UCSD-AML1 (cell line): ENCODE measurements around the gene FHIT.
"Not testable (repeated sequence)": the region's sequence is repeated elsewhere in the genome, so short reads cannot be mapped to it uniquely, and the experiment has no call there.

Experiments
- DNase-seq: peaks from one replicate; lab custom pipeline; 2025; ENCODE audit not compliant: unreplicated experiment; lab: John Stamatoyannopoulos, UW

Gene FHIT

DNA sequence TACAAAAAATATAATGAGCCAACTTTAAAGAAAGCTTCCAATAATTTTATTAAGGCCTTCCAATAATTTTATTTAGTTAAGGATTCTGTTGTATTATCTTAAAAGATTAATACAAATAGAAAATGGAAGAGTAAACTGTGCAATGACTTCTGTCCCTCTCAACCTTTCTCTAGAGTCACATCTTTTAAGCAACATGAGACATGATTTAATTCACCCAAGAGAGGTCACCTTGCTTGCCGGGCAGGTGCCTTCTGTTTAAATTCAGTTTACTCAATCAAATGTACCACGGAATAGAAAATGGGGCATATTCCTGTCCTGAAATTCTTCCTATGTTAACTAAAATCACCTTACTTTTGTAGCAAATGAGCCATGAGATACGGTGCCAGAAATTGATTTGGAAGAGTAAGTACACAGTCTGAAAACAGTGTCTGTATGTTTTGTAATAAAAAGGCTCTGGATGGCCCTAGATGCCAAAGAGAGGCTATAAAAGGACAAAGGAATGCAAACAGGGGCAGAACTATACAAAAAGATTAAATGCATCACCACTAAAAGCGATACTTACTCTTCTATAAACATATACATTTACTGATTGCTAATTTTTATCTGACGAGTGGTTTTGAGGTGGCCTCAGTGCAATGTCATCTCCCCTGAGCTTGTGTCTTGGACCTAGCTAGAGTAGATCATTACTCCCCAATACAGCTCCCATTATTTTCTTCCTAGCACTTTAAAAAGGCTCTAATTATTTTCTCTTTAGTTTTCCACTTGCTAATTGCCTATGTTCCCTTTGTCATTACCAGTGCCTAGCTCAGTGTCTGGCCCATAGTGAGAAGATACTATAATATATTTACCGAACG, 134.0 kb downstream of the FHIT start:
- no peak for DNase-seq

DNA sequence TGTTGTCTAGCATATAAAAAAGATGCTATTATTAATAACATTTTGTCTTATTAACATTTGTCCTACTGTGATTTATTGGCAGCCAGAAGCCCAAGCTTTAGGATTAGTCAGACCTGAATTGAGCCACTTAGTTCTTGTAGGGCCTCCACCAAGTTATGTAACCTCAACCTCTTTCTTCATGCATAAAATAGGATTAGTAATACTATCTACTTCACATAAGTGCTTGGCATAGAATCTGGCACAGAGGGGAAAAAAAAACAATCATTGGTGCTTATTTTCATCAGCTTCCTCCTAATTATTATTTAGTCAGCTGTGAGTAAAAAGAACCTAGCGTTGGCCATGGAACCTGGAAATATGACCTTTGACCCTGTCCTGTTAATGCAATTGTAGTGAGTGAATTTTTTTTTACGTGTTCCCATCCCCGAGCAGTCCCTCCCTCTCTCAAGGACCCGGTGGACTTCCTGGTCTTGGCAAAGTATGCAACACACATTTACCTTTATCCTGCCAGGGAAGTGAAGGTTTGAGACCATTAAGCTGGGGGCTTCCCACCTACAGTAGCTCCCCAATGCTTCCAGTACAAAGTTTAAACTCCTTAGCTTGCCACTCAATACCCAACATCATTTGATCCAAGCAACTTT, 136.8 kb downstream of the FHIT start:
- no peak for DNase-seq

DNA sequence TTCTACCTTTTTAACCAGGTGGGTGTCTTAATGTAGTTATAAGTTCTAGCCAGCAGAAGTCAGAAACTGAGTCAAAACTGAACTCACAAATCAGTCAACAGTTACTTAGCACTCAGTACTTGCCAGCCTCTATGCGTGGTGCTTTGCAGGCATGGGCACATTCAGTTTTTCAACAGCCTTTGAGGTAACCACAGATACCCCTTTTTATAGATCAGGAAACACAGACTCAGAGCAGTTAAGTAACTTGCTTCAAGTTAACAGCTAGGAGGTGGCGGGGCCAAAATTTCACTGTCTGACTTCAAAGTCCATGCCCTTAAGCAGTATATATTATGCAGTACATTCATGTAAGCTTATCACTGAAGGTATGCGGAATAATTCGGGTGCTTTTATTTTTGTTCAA, 139.4 kb downstream of the FHIT start:
- DNase-seq: no peak

DNA sequence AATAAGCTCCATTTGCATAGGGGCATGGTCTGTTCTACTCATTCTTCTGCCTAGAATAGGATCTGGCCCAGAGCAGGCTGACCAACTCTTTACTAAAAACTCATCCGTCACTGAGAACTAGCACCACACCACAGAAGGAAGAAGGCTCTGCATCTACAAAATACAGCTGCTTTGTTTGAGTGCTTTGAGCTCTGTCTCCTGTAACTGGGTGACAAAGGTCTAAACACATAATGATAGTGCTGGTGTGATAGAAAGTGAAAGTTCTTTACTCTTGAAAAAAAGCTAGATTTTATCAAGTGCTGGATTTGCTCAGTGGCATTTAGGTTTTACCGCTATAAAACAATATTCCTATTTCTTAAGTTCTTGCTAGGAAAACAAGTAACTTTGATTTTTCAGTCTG, 140.7 kb downstream of the FHIT start:
- DNase-seq: no peak

DNA sequence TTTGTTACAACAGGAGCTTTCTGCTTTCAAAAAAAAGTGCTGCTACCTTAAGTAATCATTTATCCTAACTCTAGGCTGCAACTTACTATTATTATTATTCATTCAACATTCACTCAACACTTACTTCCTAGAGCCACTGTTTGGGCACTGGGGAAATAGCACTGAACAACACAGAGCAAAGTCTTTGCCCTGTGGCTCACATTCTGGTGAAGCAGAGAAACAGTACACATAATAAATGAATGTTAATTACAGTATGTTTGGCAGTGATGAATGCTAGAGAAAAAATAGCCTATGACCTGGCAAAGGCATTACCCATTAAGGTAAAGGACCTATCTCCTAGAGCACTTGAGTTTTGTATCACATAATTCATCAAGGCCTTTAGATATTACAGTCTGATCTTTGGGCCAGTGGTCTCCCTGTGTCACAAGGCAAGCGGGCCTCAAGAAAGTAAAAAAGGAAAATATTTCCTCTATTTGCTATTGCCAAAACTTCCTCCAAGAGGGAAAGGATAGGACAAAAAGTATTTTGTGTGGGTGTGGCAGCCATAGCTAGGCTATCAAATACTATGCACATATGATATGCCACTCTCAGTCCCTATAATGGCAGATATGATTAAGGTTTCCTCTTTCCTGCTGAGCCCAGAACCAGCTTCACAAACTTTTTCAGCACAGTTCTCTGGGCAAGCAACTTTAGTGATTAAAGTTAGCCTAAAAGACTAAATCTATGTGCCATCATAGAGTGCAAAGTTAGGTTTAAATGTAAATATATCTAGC, 142.8 kb downstream of the FHIT start:
- no peak for DNase-seq

DNA sequence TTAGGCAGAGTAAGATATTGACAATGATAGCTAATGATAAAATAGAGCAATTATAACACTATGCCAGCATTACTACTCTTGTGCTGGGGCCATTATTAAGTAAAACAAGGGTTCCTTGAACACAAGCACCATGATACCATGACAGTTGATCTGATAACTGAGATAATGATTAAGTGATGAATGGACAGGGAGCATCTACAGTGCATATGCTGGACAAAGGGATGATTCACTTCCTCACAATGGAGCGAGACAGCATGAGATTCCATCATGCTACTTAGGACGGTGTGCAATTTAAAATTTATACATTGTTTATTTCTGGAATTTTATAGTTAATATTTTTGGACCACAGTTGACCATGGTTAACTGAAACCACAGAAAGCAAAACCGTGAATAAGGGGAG, 156.6 kb downstream of the FHIT start:
- DNase-seq: no peak

DNA sequence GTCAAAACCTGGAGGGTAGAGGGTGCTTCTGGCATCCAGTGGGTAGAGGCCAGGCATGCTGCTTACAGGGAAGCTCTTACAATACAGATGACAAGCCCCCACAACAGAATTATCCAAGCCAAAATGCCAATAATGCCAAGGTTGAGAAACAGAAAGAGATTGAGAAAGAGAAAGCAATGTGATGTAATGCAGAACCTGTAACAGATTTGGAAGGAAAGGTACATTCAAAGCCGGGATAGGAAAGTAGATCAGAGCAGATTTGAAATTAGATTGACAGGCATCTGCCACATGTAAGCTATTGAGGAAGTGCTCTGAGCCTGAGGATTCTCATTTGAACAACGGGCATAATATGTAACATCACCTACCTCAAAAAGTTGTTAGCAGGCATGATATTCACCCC, 157.9 kb downstream of the FHIT start:
- DNase-seq: no peak

DNA sequence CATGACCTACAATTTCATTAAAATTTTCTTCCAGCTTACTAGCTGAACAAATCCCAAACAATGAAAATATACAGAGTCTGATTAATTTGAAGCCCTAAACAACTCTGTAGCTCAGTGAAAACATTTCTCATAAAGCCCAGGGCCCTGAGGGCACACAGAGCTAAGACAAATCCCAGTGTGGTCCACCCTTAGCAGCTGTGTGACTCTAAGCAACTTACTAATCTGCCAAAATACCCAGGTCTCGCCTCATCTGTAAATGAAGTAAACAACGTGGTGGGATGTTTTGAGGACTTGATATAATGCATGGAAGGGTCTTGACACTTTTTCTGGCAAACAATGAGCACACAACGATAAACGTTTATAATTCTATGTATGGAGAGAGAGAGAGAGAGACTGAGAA, 158.4 kb downstream of the FHIT start:
- no peak for DNase-seq

DNA sequence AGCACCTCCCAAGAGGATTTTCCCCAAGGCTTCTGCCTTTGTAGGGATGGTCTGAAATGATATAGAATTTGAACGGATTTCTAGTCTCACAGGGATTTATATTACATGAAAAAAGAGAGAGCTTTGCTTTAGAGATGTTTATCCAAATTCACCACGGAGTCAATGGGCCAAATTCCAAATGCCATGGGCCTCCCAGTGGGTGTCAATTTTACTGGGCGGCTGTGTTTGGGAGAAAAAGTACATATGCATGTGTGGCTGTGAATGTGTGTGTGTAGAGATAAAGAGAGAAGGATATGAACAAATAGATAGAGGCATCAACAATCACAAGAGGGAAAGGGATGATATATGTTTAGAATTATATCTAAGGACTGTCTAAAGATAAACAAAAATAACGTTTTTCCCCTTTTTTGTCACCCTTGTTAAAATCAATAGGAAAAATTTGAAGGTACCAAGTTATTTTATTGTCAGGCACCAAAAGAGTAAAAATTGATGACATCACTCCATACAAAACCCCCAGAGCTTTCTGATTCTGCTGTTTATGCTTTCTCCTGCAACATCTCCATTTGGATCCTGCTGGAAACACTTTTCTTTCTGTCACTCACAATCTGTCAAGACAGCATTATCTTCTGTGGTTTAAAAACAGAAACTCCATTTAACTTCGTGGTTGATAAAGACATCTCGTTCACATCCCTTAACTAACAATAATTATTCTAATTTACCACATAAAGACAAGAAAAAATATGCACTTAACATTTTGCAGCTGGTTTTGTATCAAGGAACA, 160.7 kb downstream of the FHIT start:
- DNase-seq: no peak

DNA sequence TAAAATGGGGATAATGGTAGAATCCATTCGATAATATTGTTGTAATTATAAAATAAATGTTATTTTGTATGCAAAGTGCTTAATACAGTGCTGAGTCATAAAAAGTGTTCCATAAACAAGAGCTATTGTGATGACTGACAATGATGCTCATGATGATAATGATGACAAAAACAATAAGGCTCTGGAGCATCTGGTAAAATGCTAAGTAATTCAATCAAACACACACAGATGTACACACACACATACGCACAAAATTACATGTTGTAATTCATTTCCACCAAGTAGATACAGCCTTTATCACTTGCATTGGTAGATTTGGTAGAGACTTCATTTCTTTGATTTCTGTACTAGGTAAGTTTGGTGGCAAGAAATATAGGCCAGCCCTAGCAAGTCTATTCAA, 163.8 kb downstream of the FHIT start:
- no peak for DNase-seq

DNA sequence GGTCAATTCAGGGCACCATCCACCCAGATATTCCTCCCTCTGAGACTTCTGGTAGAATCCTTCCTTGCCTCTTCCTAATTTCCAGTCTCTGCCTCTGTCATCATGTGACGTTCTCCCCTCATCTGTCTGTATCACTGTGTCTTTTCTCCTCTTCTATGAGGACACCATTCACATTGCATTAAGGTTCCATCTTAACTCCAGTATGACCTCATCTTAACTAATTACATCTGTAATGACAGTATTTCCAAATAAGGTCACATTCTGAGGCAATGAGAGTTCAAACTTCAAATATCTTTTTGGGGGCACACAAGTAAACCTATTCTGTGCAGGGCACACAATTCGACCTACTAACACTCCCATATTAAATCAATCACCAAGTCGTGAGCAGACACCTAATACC, 169.7 kb downstream of the FHIT start:
- DNase-seq: no peak

DNA sequence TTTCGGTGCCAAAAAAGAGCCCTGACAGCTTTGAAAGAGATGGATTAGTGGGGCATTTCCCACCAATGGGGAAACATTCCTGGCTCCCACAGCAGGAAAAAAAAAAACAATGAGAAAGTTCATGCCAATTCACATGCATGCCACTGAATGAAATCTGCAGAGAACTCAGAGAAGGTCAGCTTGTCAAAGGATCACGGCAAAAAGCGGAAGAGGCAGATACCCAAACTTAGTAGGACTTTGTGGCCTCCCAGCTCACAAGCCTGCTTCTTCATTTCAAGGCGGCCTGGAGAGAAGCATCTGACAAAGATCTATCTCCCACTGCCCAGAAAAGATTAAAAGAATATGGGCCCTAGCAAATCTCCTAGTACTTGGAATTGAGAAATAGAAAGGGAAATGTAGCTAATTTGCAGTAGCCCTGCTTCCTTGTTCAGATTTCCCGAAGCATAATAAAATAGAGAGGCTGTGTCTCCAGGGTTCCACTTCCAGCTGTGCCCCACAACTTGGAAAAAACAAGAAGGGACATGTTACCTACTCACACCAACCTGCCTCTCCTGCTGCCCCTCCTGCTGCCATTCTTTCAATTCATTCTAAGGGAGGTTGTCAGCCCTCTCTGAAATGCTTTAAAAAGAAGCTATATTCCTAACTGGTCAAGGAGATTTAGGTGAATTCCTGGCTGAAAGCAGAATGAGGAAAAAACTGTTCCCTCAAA, 170.4 kb downstream of the FHIT start:
- DNase-seq: no peak

DNA sequence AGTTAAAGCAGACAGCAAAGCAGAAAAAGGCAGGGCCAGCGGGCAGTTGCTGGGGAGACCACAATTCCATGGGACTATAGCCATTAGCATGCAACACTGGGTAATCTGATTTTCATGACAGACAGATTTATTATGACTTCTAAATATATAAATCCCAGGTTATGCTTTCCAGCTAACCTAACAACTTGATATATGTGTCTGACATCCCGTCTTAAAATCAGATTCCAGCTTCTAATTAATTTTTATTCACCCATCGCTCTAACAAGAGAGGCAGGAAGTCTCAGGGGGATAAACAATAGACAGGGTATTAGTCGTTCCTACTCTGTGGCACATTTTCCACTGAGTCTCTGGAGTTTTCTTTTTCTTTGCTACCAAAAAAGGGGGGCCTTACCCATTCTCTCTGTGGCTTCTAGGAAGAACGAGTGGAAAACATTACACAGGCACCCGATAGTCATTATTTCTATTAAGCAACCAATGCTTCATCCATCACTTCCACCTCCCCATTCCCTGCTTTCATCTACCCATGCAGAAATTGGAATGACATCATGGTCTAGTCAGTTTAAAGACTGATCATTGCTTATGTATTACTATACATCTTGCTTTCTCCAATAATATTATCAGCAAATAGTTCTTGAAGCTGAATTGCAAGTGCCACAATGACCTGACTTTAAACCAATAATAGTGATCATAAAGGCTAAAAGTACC, 173.1 kb downstream of the FHIT start:
- no peak for DNase-seq

DNA sequence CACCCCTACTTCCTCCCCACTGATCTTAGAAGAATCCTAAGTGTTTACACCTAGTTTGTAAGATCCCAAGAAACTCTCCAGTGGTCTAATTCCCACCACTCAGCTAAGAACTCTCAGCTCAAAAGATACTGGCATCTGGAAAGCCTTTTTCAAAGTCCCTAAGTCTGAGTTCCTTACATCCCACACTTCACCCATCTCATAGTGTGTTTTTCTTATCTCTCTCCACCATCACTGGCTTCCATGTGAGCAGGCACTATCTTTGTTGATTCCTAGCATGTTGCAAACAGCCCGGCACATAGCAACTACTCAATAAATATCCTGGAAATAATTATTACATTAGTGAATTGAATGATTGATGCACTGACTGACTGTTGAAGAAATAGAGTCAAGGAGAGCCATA, 173.7 kb downstream of the FHIT start:
- DNase-seq: no peak

DNA sequence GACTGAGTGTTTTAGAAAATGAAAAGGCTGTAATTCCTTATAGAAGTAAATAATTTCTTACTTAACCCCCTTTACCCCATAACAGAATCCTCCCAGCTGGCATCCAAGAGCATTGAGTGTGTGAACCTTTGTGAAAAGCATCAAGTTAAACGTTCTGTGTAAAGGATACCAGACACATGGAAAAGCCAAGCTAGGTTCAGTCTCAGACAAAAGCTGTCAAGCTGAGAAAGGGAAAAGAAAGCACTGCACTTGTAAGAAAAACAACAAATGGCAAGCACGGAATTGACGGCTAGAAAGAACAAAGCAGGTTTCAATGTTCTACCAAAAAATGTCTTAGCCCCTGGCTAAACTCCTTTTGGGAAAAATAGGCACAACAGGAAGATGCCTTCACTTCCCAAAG, 176.5 kb downstream of the FHIT start:
- DNase-seq: no peak

DNA sequence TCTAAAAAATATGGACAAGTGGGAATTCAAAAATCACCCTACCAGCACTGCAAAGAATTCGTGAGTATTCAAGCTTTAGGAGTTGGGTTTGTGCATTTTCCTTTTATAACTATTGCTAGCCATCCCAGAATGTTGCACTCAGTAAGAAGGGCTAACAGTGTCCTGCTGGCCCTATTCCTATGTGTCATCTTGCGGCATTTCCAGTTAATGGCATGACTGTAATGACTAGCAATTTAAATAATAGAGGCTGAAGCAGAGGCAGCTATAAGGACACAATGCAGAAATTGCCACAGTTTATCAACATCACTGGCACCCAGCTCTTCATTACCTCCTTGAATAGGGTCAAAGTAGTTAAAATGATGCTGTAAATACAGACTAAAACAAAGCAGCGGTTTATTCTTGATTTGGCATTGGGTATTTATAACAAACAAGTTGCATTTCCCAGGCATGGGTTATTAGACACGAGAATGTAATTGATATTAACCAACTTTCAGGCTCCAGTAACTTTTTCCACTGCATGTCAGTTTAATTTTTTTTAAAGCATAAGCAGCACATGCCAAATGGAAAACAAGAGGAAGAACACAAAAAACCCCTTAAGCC, 177.6 kb downstream of the FHIT start:
- DNase-seq: no peak

DNA sequence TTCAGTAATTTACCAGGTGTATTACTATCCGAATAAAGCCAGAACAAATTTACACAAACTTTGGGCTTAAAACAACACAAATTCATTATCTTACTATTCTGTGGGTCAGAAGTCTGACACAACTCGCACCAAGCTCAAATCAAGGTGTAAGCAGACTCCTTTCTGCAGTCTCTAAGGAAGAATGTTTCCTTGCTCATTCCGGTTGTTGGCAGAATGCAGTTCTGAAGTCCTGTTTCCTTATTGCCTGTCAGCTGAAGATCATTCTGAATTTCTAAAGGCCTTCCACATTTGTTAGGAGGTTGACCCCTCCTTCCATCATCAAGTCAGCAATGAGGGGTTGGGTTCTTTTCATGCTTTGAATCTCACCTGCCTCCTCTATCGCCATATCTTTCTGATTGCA, 183.2 kb downstream of the FHIT start:
- DNase-seq: no peak

DNA sequence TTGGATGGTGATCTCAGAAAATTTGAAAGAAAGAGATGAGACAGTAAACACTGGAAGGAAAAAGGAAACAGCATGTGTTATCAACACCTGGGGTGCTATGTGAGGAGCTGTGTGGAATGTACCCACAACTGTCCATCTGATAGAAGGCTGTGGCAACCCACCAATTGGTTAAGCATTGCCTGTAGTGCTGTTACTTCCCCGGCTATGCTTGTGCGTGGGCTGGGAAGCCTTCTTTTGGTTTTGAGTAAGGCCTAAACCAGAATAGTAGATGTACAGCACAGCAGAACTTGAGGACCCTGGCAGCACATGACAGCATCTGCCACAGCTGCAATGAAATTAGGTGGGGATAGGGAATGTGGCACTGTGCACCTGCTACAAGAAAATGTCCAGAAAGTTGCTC, 184.5 kb downstream of the FHIT start:
- DNase-seq: no peak

DNA sequence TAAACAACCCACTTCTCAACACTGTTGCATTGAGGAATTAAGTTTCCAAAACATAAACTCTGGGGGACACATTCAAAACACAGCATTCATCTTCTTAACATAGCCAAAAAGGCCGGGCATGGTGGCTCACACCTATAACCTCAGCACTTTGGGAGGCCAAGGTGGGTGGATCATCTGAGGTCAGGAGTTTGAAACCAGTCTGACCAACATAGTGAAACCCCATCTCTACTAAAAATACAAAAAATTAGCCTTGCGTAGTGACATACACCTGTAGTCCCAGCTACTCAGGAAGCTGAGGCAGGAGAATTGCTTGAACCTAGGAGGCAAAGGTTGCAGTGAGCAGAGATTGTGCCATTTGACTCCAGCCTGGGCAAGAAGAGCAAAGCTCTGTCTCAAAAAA, 185.0 kb downstream of the FHIT start:
- not testable (repeated sequence) for DNase-seq
